Posterior cingulate gyrus (tissue), 11 donors: ENCODE results near the gene SELENOW.
"Not testable (repeated sequence)": the region's sequence is repeated elsewhere in the genome, so short reads cannot be mapped to it uniquely, and the experiment has no call there.

ENCODE experiments used
- DNase-seq, 10 donors: peaks; one replicate each; pipeline versions ENCODE4 v3.0.0 to v3.0.0-alpha.2; 2020 to 2021; ENCODE audit warnings: mixed read lengths in 3 of 10
- intact Hi-C: fragments of 100-400 bp; cut with DNase I; formaldehyde crosslinking; loops from one replicate; pipeline ENCODE4 v1.15.1; 2023

Gene SELENOW

GRCh38 chr19:47777245-47778048, 1.1 kb upstream of the SELENOW start:
- DNase-seq, result peak in 1 of 10 donors; percentile 73
- intact Hi-C loops, result not testable (repeated sequence)

DNA sequence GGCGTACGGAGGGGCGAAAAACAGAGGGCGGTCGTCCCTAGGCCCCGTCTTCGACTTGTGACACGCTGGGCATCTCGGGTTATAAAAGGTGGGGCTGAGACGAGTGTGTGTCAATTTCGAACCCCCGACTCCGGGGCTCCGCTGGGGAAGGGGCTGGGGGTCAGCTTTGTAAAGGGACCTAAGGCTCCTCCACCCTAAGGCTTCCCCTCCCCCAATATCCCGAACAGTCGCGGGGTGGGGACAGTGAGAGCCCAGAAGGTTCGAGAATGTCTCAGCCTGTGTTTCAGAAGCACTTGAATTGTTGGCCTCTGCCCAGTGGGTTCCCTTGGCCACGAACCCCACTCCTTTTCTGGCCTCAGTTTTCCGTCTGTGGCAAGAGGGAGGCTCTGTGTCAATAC, 450 bp downstream of the SELENOW start:
- intact Hi-C loops, result no loop called here
- DNase-seq, result peak in 7 of 10 donors; percentile 29 to 83 (median 37)

- peak; percentile 27 to 91 (median 51) for DNase-seq
- intact Hi-C loops, result no loop called here
Observed at GRCh38 chr19:47779524-47780214, 1.2 kb downstream of the SELENOW start.

DNA sequence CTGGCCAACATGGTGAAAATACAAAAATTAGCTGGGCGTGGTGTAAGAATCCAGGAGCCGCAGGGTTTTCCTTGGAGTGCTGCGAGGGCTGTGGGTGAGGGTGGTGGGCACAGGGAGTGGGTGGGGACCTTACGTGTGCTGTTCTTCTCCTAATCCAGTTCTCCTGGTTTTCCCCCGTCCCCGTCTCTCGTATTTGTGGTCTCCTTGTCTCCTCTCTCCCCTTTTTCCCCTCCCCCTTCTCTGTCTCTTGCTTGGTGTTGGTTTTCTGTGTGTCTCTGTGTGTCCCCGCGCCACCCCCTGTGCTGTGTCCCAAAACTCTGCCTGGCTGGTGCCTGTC, 1.7 kb downstream of the SELENOW start:
- DNase-seq, result no peak
- intact Hi-C loops, result no loop called here

DNA sequence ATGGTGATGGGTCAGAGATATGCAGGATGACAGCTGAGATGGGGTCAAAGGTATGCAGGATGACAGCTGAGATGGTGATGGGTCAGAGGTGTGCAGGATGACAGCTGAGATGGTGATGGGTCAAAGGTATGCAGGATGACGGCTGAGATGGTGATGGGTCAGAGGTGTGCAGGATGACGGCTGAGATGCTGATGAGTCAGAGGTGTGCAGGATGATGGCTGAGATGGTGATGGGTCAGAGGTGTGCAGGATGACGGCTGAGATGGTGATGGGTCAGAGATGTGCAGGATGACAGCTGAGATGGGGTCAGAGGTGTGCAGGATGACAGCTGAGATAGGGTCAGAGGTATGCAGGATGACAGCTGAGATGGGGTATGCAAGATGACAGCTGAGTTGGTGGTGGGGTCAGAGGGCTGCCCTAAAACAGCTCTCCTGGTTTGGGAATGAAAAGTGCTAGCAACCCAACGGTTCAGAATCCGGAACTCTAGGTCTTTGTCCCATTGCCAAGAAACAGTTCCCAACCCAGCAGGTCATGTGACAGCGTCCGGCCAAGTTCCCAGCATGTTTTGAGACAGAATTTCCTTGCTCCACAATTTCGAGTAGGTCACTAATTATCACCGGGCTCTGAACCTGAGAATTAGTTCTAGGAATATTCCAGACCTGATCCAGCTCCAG, 3.2 kb downstream of the SELENOW start:
- DNase-seq, result peak in 8 of 10 donors; percentile 31 to 86 (median 48)
- intact Hi-C loops, result no loop called here

DNA sequence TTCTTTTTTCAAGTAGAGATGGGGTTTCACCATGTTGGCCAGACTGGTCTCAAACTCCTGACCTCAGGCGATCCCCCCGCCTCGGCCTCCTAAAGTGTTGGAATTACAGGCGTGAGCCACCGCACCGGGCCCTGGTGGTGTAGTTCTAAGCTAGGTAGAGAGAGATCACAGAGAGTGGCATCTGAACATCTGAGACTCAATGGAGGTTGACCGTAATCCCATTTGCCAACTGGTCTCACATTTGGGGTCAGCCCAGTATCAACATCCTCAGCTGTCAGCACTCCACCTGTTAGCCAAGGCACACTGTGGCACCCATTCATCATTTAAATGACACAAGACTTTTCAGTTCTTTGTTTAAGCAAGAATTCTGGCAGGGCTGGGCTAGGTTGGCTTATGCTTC, 8.1 kb downstream of the SELENOW start:
- intact Hi-C loops, result no loop called here
- DNase-seq, result peak in 1 of 10 donors; percentile 57

GRCh38 chr19:47787307-47787706, 8.8 kb downstream of the SELENOW start:
- DNase-seq, result peak in 1 of 10 donors; percentile 25
- intact Hi-C loops, result not testable (repeated sequence)

- peak in 1 of 10 donors; percentile 32 for DNase-seq
- intact Hi-C loops, result loop anchor here (5.0 kb wide), 1 partner anchor 78 kb away; the partner anchor contains the start of gene EHD2
Observed at GRCh38 chr19:47789811-47790210, 11.3 kb downstream of the SELENOW start.

DNA sequence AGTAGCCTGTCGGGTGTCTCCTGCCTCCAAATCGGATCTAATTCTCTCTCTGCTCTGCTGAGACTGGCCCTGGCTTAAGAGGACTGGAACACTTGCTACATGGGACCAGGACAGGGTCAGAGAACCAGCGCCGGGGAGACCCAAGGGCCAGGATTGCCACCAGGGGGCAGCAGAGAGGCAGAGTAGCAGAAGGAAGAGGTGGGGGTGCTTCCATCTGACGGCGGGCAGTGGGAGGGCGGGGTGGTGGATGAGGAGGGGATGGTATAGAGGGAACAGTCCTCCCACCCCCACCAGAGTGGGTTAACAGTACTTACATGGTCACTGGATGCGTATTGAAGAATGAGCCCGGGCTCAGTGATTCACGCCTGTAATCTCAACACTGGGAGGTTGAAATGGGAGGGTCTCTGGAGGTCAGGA, 11.9 kb downstream of the SELENOW start:
- DNase-seq, result peak; percentile 59 to 96 (median 84)
- intact Hi-C loops, result loop anchor here (5.0 kb wide), 1 partner anchor 78 kb away; the partner anchor contains the start of gene EHD2

GRCh38 chr19:47792616-47793015, 14.1 kb downstream of the SELENOW start:
- intact Hi-C loops, result loop anchor here (5.0 kb wide), 1 partner anchor 80 kb away; the partner anchor contains the start of gene EHD2
- no peak for DNase-seq

GRCh38 chr19:47794526-47794925, 16.0 kb downstream of the SELENOW start:
- intact Hi-C loops, result loop anchor here (5.0 kb wide), 1 partner anchor 82 kb away; the partner anchor contains the start of gene EHD2
- DNase-seq, result peak in 2 of 10 donors; percentile 15 to 27

DNA sequence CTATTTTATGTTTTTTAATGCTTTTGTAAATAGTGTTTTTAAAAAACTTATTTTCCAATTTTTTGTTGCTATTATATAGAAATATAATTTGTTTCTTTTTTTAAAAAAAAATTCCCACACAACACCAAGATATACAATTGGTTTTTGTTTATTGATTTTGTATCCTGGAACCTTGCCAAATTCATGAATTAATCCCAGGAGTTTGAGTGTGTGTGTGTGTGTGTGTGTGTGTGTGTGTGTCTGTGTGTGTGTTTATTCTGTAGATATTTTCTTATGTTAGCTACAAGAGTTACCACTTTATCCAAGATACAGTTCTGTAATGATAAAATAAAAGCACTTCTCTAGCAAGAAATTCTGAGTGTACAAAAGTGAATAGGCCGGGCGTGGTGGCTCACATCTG, 18.3 kb downstream of the SELENOW start:
- DNase-seq, result no peak
- intact Hi-C loops, result no loop called here

- intact Hi-C loops, result no loop called here
- DNase-seq, result peak in 3 of 10 donors; percentile 9 to 41 (median 31)
Observed at GRCh38 chr19:47797996-47798903, 19.7 kb downstream of the SELENOW start.

DNA sequence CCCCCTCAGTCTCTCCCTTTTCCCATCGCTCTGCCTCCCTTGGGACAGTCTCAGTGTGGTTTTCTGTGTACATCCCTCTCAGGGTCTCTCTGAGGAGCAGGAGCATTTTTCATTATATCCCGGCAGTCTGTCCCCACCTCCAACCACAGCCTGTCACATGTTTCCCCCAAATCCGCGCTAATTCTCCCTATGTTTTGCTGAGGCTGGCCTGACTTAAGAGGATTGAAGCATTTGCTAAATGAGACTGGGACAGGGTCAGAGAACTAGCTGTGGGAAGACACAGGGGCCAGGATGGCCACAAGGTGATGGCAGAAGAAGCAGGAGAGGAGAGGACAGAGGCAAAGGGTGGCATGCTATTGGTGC, 20.4 kb downstream of the SELENOW start:
- intact Hi-C loops, result no loop called here
- DNase-seq, result peak in 2 of 10 donors; percentile 4 to 36

DNA sequence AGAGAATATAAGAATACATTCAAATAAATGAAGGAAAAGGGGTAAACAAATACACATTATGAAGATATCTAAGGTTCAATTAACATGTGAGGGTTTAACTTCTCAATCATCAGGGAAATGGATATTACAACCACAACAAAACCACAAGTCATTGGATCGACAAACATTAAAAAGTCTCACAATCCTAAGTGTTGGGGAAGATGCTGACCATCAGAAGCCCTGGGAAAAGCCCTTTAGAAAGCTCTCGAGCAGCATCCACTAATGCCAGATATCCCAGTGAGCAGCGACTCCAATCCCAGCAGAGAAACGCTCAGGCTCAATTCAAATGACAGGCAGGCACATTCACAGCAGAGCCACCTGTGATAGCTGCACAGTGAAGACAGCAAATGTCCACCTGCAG, 22.8 kb downstream of the SELENOW start:
- DNase-seq, result no peak
- intact Hi-C loops, result no loop called here

DNA sequence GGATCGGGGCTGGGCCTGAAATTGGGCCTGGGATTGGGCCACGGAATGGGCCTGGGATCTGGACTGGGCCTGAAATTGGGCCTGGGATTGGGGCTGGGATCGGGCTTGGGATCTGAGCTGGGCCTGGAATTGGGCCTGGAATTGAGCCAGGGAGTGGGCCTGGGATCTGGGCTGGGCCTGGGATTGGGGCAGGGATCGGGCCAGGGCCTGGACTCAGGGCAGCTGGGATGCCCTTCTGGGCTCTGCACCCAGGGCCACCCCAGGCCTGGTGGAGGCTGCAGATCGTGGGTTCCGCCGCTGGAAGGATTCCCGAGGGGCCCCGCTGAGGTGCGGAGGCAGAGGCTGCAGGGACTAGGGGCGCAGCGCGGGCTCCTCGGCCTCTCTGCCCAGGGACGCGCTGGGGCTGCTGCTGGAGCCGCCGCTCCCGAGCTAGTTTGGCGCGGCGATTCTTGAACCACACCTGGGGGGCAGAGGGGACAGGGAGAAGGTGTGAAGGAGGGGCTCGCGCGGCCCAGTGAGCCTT, 24.1 kb downstream of the SELENOW start:
- DNase-seq, result peak in 3 of 10 donors; percentile 39 to 77 (median 62)
- intact Hi-C loops, result no loop called here

GRCh38 chr19:47803148-47803547, 24.6 kb downstream of the SELENOW start:
- intact Hi-C loops, result not testable (repeated sequence)
- DNase-seq, result peak in 1 of 10 donors; percentile 4

- peak in 2 of 10 donors; percentile 25 to 50 for DNase-seq
- intact Hi-C loops, result not testable (repeated sequence)
Observed at GRCh38 chr19:47803671-47804070, 25.2 kb downstream of the SELENOW start.

DNA sequence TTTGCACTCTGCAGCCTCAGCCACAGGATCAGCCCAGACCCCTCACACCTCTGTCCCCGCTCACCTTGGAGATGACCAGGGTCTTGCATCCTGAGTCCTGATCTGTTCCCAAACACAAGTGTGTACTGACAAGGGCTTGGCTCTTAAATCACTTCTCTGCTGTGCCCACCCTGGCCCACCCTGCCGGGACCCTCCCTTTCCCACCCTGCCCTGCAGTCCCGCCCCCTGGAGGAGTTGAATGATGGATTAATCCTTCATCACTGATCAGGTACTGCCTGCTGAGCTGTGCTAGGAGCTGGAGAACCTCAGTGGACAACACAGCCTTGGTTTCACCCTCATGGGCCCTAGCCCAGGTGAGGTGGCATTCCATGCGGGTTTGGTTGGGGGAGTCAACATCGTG, 25.9 kb downstream of the SELENOW start, which contains the start of gene TPRX1:
Gene TPRX1, minus strand, starts transcription at position 101 of the 400 bp plus-strand sequence. Its CDS starts 12 bp downstream, at position 89.
- intact Hi-C loops, result not testable (repeated sequence)
- DNase-seq, result peak in 2 of 10 donors; percentile 19 to 29
